ENCODE results near the gene SLC7A4.
"Not testable (repeated sequence)": the region's sequence is repeated elsewhere in the genome, so short reads cannot be mapped to it uniquely, and the experiment has no call there.

Gene SLC7A4

GRCh38 chr22:21032037-21032867 lies at the start of gene SLC7A4:
Gene SLC7A4, minus strand, starts transcription at chr22:21032561. Its CDS starts 749 bp downstream, at chr22:21031812.
- peak within 1 kb of the TSS; percentile 12 to 61 for H3K27ac Mint-ChIP-seq
- H3K4me3 Mint-ChIP-seq: peak within 1 kb of the TSS; percentile 62 to 79
- peaks cover 28% of the 10 kb centered on the region for H3K4me1 Mint-ChIP-seq
- ATAC-seq: peak; percentile 52
- no peak for DNase-seq
- peaks cover 20% of the 10 kb centered on the region for H3K27me3 Mint-ChIP-seq
- H3K9me3 Mint-ChIP-seq: no peaks in the 10 kb centered on the region

GRCh38 chr22:21080435-21081137 lies 48.2 kb upstream of the SLC7A4 start:
- Mint-ChIP-seq H3K9me3 (no peaks in the 10 kb centered on the region), H3K4me1 (no peaks in the 10 kb centered on the region), H3K27ac (no peak overlapping the region), H3K27me3 (no peaks in the 10 kb centered on the region), H3K4me3 (no peak overlapping the region)
- DNase-seq (no peak), ATAC-seq (no peak)

- Mint-ChIP-seq H3K4me3 (no peak overlapping the region), H3K9me3 (no peaks in the 10 kb centered on the region), H3K27ac (no peak overlapping the region), H3K27me3 (no peaks in the 10 kb centered on the region), H3K4me1 (no peaks in the 10 kb centered on the region)
- DNase-seq: no peak
- no peak for ATAC-seq
Measured at GRCh38 chr22:21079493-21079892, 47.1 kb upstream of the SLC7A4 start.

- no peaks in the 10 kb centered on the region for H3K9me3 Mint-ChIP-seq
- no peak for ATAC-seq
- H3K4me3 Mint-ChIP-seq: no peak overlapping the region
Measured at GRCh38 chr22:21078916-21079315, 46.6 kb upstream of the SLC7A4 start.

GRCh38 chr22:21077884-21078508 lies 45.6 kb upstream of the SLC7A4 start:
- Mint-ChIP-seq H3K27ac (peak overlapping the region in 1 of 2 donors; percentile 8), H3K9me3 (no peaks in the 10 kb centered on the region), H3K4me3 (no peak overlapping the region), H3K27me3 (no peaks in the 10 kb centered on the region), H3K4me1 (no peaks in the 10 kb centered on the region)
- ATAC-seq: no peak
- no peak for DNase-seq

More at GRCh38 chr22:21078916-21079315, 46.6 kb upstream of the SLC7A4 start:
- no peaks in the 10 kb centered on the region for H3K4me1 Mint-ChIP-seq
- H3K27me3 Mint-ChIP-seq: no peaks in the 10 kb centered on the region
- H3K27ac Mint-ChIP-seq: no peak overlapping the region
- DNase-seq: no peak

- H3K27ac Mint-ChIP-seq: peak overlapping the region in 1 of 2 donors; percentile 6
- no peak for ATAC-seq
- H3K27me3 Mint-ChIP-seq: no peaks in the 10 kb centered on the region
- no peak overlapping the region for H3K4me3 Mint-ChIP-seq
- no peaks in the 10 kb centered on the region for H3K4me1 Mint-ChIP-seq
- no peaks in the 10 kb centered on the region for H3K9me3 Mint-ChIP-seq
- no peak for DNase-seq
Measured at GRCh38 chr22:21076912-21077625, 44.7 kb upstream of the SLC7A4 start.

GRCh38 chr22:21075516-21076138 lies 43.3 kb upstream of the SLC7A4 start:
- H3K27ac Mint-ChIP-seq: no peak overlapping the region
- H3K9me3 Mint-ChIP-seq: no peaks in the 10 kb centered on the region
- H3K27me3 Mint-ChIP-seq: no peaks in the 10 kb centered on the region
- H3K4me1 Mint-ChIP-seq: no peaks in the 10 kb centered on the region
- H3K4me3 Mint-ChIP-seq: no peak overlapping the region
- ATAC-seq (no peak), DNase-seq (no peak)

- DNase-seq (no peak), ATAC-seq (no peak)
- Mint-ChIP-seq H3K4me3 (no peak overlapping the region), H3K27me3 (no peaks in the 10 kb centered on the region), H3K27ac (no peak overlapping the region), H3K9me3 (no peaks in the 10 kb centered on the region), H3K4me1 (no peaks in the 10 kb centered on the region)
Measured at GRCh38 chr22:21074102-21074715, 41.8 kb upstream of the SLC7A4 start.

GRCh38 chr22:21073482-21073881 lies 41.1 kb upstream of the SLC7A4 start:
- H3K9me3 Mint-ChIP-seq: no peaks in the 10 kb centered on the region
- no peak overlapping the region for H3K4me3 Mint-ChIP-seq
- peaks cover 4% of the 10 kb centered on the region for H3K4me1 Mint-ChIP-seq
- H3K27me3 Mint-ChIP-seq: no peaks in the 10 kb centered on the region
- no peak overlapping the region for H3K27ac Mint-ChIP-seq
- DNase-seq: no peak
- ATAC-seq: no peak

- no peak overlapping the region for H3K27ac Mint-ChIP-seq
- no peaks in the 10 kb centered on the region for H3K9me3 Mint-ChIP-seq
- H3K4me1 Mint-ChIP-seq: peaks cover 9% of the 10 kb centered on the region
- ATAC-seq (no peak), DNase-seq (no peak)
- H3K27me3 Mint-ChIP-seq: no peaks in the 10 kb centered on the region
- no peak overlapping the region for H3K4me3 Mint-ChIP-seq
Measured at GRCh38 chr22:21073023-21073422, 40.7 kb upstream of the SLC7A4 start.

- H3K27ac Mint-ChIP-seq: peak overlapping the region in 1 of 2 donors; percentile 72
- H3K4me3 Mint-ChIP-seq, H3K27me3 Mint-ChIP-seq, DNase-seq, H3K9me3 Mint-ChIP-seq, ATAC-seq: not testable (repeated sequence)
- H3K4me1 Mint-ChIP-seq: peaks cover 12% of the 10 kb centered on the region
Measured at GRCh38 chr22:21071796-21072195, 39.4 kb upstream of the SLC7A4 start.

GRCh38 chr22:21070690-21071615 lies 38.6 kb upstream of the SLC7A4 start:
- no peaks in the 10 kb centered on the region for H3K9me3 Mint-ChIP-seq
- no peaks in the 10 kb centered on the region for H3K27me3 Mint-ChIP-seq
- no peak overlapping the region for H3K4me3 Mint-ChIP-seq
- DNase-seq (no peak), ATAC-seq (no peak)
- peaks cover 12% of the 10 kb centered on the region for H3K4me1 Mint-ChIP-seq
- H3K27ac Mint-ChIP-seq: no peak overlapping the region

- Mint-ChIP-seq H3K27me3 (no peaks in the 10 kb centered on the region), H3K9me3 (no peaks in the 10 kb centered on the region), H3K4me1 (peaks cover 12% of the 10 kb centered on the region), H3K4me3 (no peak overlapping the region), H3K27ac (no peak overlapping the region)
- DNase-seq (no peak), ATAC-seq (no peak)
Measured at GRCh38 chr22:21069375-21069774, 37.0 kb upstream of the SLC7A4 start.
